HCT116 (cell line): ENCODE results near the gene FAT1. TPM values are rescaled to one million over a fixed set of nuclear protein-coding genes. Genes with fewer than 3 reads are reported as not detected.

Experiments used
- ATAC-seq: fragments of 200-7000 bp; cut with Tn5 transposase; 2 replicates; pipeline ENCODE4 v1.9.1; 2020; ENCODE audit warnings: mild to moderate bottlenecking, moderate library complexity
- BruUV-seq: library from RNA; stranded (reverse); fragments of 400-500 nt; replicated peaks from 2 replicates; lab custom pipeline; 2021; lab: Mats Ljungman, UMichigan
- CTCF ChIA-PET: fragments of 300-600 bp; sonication (Branson Sonifier 250); formaldehyde crosslinking; loops from one replicate; lab custom pipeline; 2021; ENCODE audit warnings: antibody characterized with exemption; lab: Charles Lee
- POLR2A ChIA-PET: fragments of 300-600, 350-600 bp; sonication (Branson Sonifier 250); formaldehyde crosslinking; loops from one replicate; lab custom pipeline; 2021; ENCODE audit warnings: antibody characterized with exemption; lab: Charles Lee
- RAD21 ChIA-PET, 2 experiments: fragments of 300-600 bp; sonication (Branson Sonifier 250); formaldehyde crosslinking; loops; one replicate each; lab custom pipeline; 2023; ENCODE audit warnings: low total read pairs in 2 of 2; ENCODE audit not compliant: uncharacterized antibody in 2 of 2, unreplicated experiment in 2 of 2, low non-redundant PET in 1 of 2; lab: Charles Lee
- DNase-seq: peaks from one replicate; pipeline ENCODE4 v3.0.0-alpha.2; 2010; ENCODE audit warnings: low read depth, low spot score
- H2AFZ ChIP-seq: fragments of 200-600 bp; shearing (Covaris generic), sonication (generic); 2 replicates; pipeline ENCODE4 v1.6.1; 2017; ENCODE audit warnings: low read depth, mixed run types, mixed read lengths, antibody characterized with exemption, low read length; ENCODE audit not compliant: poor library complexity, severe bottlenecking
- H3K27ac ChIP-seq: 2 replicates; pipeline ENCODE4 v1.5.1; 2012; ENCODE audit warnings: low read depth, low read length
- H3K27me3 ChIP-seq: fragments of 200-600 bp; sonication (generic); 2 replicates; pipeline ENCODE4 v1.6.1; 2016; ENCODE audit warnings: mixed run types, low read length, mixed read lengths; ENCODE audit not compliant: insufficient read depth
- H3K36me3 ChIP-seq, 2 experiments: fragments of 200-500 bp in 1 of 2; fragments of 200-600 bp in 1 of 2; sonication (Bioruptor generic) in 1 of 2; sonication (generic) in 1 of 2; 2 replicates each; pipeline versions ENCODE4 v1.5.1 to v1.6.1; 2014 to 2016; ENCODE audit warnings: low read length in 2 of 2, inconsistent platforms in 1 of 2, mixed read lengths in 1 of 2, mixed run types in 1 of 2; ENCODE audit not compliant: insufficient read depth in 2 of 2, control insufficient read depth in 1 of 2
- H3K4me1 ChIP-seq, 2 experiments: fragments of 200-600 bp in 1 of 2; sonication (generic) in 1 of 2; 2 replicates each; pipeline versions ENCODE4 v1.5.1 to v1.6.1; 2012 to 2017; ENCODE audit warnings: low read length in 2 of 2, inconsistent platforms in 1 of 2, mild to moderate bottlenecking in 1 of 2, mixed read lengths in 1 of 2, mixed run types in 1 of 2, moderate library complexity in 1 of 2; ENCODE audit not compliant: insufficient read depth in 2 of 2, control insufficient read depth in 1 of 2
- H3K4me2 ChIP-seq: fragments of 200-600 bp; sonication (generic); 2 replicates; pipeline ENCODE4 v1.6.1; 2017; ENCODE audit warnings: mixed run types, low read length, mixed read lengths
- H3K4me3 ChIP-seq, 2 experiments: fragments of 200-600 bp in 1 of 2; sonication (generic) in 1 of 2; replicated peaks in 1 of 2; 2 replicates each; pipeline ENCODE4 v1.5.1; 2011 to 2016; ENCODE audit warnings: low read length in 2 of 2, control low read depth in 1 of 2, low read depth in 1 of 2, mild to moderate bottlenecking in 1 of 2, mixed read lengths in 1 of 2, mixed run types in 1 of 2
- H3K79me2 ChIP-seq: fragments of 200-600 bp; sonication (generic); 2 replicates; pipeline ENCODE4 v1.6.1; 2017; ENCODE audit warnings: mild to moderate bottlenecking, mixed run types, low read length, moderate library complexity, mixed read lengths; ENCODE audit not compliant: insufficient read depth
- H3K9ac ChIP-seq: fragments of 200-600 bp; sonication (generic); 2 replicates; pipeline ENCODE4 v1.6.1; 2016; ENCODE audit warnings: low read length, mixed read lengths
- H3K9me2 ChIP-seq: fragments of 200-600 bp; sonication (generic), shearing (Covaris generic); 2 replicates; pipeline ENCODE4 v1.6.1; 2017; ENCODE audit warnings: mixed run types, mild to moderate bottlenecking, moderate library complexity; ENCODE audit not compliant: insufficient read depth
- H3K9me3 ChIP-seq, 2 experiments: fragments of 200-500 bp in 1 of 2; fragments of 200-600 bp in 1 of 2; sonication (Bioruptor generic) in 1 of 2; sonication (generic) in 1 of 2; 2 replicates each; pipeline ENCODE4 v1.6.1; 2014 to 2017; ENCODE audit warnings: low read length in 2 of 2, mixed read lengths in 2 of 2, inconsistent platforms in 1 of 2, low read depth in 1 of 2, mild to moderate bottlenecking in 1 of 2, mixed run types in 1 of 2, moderate library complexity in 1 of 2; ENCODE audit not compliant: control insufficient read depth in 1 of 2, insufficient read depth in 1 of 2
- H4K20me1 ChIP-seq: fragments of 200-600 bp; sonication (generic), shearing (Covaris generic); 2 replicates; pipeline ENCODE4 v1.6.1; 2017; ENCODE audit warnings: mixed run types, mild to moderate bottlenecking, moderate library complexity; ENCODE audit not compliant: insufficient read depth
- CBX3 ChIP-seq: IDR thresholded peaks from 2 replicates; pipeline ENCODE4 v1.6.1; 2012; ENCODE audit warnings: low read depth
- CEBPB ChIP-seq: IDR thresholded peaks from 2 replicates; pipeline ENCODE4 v1.6.1; 2012; ENCODE audit warnings: low read depth
- EZH2 ChIP-seq: fragments of 200-600 bp; sonication (generic); IDR thresholded peaks from 2 replicates; pipeline ENCODE4 v1.6.1; 2017; ENCODE audit warnings: antibody characterized with exemption, mixed run types
- EZH2phosphoT487 ChIP-seq: fragments of 200-600 bp; IDR thresholded peaks from 2 replicates; pipeline ENCODE4 v1.6.1; 2018; ENCODE audit warnings: antibody characterized with exemption, borderline replicate concordance
- JUND ChIP-seq: IDR thresholded peaks from 2 replicates; pipeline ENCODE4 v1.6.1; 2012
- POLR2AphosphoS5 ChIP-seq: IDR thresholded peaks from 2 replicates; pipeline ENCODE4 v1.6.1; 2011; ENCODE audit warnings: mild to moderate bottlenecking, low read depth, low read length, moderate library complexity
- RAD21 ChIP-seq: IDR thresholded peaks from 2 replicates; pipeline ENCODE4 v1.6.1; 2012; ENCODE audit warnings: low read depth, mild to moderate bottlenecking
- SRF ChIP-seq: IDR thresholded peaks from 2 replicates; pipeline ENCODE4 v1.6.1; 2012; ENCODE audit warnings: low read depth
- TCF7L2 ChIP-seq: IDR thresholded peaks from 2 replicates; pipeline ENCODE4 v1.7.0; 2011; ENCODE audit warnings: borderline replicate concordance, inconsistent platforms; ENCODE audit not compliant: insufficient read depth, insufficient read length; ENCODE audit errors: extremely low read depth
- YY1 ChIP-seq: IDR thresholded peaks from 2 replicates; pipeline ENCODE4 v1.6.1; 2011; ENCODE audit warnings: low read length, low read depth, moderate library complexity, mild to moderate bottlenecking; ENCODE audit not compliant: insufficient replicate concordance; ENCODE audit errors: extremely low read depth
- ZFX ChIP-seq: fragments of 450-650 bp; IDR thresholded peaks from 2 replicates; pipeline ENCODE4 v1.6.1; 2017
- ZNF274 ChIP-seq: fragments of 200-500 bp; sonication (Bioruptor generic); IDR thresholded peaks from 2 replicates; pipeline ENCODE4 v1.6.1; 2014; ENCODE audit warnings: mild to moderate bottlenecking, low read depth, low read length, inconsistent platforms
- intact Hi-C: fragments of 100-400 bp; cut with micrococcal nuclease; formaldehyde crosslinking; loops from 2 replicates; pipeline ENCODE4 v1.10.0; 2022
- total RNA-seq: library from RNA; stranded (reverse); gene quantifications from one replicate; pipeline ENCODE4 v1.2.1, GENCODE V29; 2021; ENCODE audit not compliant: unreplicated experiment
- TF ChIP-seq, protein P1 (sequence below): IDR thresholded peaks from 2 replicates; pipeline ENCODE4 v1.6.1; 2012
- TF ChIP-seq, protein P2 (sequence below): IDR thresholded peaks from 2 replicates; pipeline ENCODE4 v1.6.1; 2012; ENCODE audit warnings: low read depth
- TF ChIP-seq, protein P3 (sequence below): IDR thresholded peaks from 2 replicates; pipeline ENCODE4 v1.6.1; 2012

Gene FAT1
- total RNA-seq, 1 experiment from 2014 or later, result 676 TPM

DNA sequence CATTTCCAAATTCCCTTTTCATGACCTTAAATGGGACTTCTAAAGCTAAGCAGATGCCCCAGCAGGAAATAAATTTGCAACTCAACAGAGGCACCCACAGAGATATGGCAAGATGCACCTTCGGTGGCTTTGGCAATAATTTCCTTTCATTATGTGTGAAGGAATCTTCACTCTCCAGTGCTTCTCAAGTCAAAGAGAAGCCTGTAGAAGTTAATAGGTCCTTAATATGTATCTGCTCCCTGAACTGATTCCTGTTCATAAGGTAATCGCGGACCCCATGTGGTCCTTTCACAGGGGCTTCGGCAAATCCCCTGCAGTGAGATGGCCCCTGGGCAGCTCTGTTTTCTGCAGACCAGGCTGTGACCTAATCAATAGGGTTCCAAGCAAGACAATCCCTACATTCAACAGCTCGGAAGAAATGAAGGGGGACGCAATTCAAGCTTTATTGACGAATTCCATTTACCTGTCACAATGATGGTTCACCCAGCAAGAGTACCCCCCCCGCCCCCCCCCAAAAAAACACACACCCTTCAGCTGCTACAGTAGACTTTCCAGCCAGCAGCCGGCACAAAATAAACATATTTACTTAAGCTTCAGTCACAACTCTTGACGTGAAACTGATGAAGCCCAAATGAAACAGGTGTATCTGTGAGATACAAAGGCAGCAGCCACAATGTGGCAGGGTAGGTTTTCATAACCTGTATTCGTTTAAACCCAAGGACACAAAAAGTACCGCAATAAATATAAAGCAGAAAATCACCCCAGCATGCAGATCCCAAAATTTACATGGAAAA, 35.3 kb downstream of the FAT1 start:
- BruUV-seq, result no TSS peak
- ChIA-PET RAD21 (no interaction called here), POLR2A (interaction anchor here (0.6 kb wide), 1 partner anchor 325 kb away, joined by 4 read pairs; no protein-coding TSS in a partner anchor), CTCF (no interaction called here)
- no peak for TF ChIP-seq EZH2phosphoT487
- TF ChIP-seq CBX3, result no peak
- no peak for TF ChIP-seq JUND
- TF ChIP-seq, protein P1, sequence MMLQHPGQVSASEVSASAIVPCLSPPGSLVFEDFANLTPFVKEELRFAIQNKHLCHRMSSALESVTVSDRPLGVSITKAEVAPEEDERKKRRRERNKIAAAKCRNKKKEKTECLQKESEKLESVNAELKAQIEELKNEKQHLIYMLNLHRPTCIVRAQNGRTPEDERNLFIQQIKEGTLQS, result no peak
- TF ChIP-seq CEBPB, result no peak
- no peak for TF ChIP-seq RAD21
- TF ChIP-seq TCF7L2, result no peak
- peaks cover 100% of the 10 kb centered on the region for H3K79me2 ChIP-seq
- peaks cover 86% of the 10 kb centered on the region for H4K20me1 ChIP-seq
- intact Hi-C loops, result no loop called here
- peaks cover 4 to 36% of the 10 kb centered on the region in 2 experiments; a peak in 3 of 4 replicates for H3K36me3 ChIP-seq
- H3K27ac ChIP-seq, result no peak overlapping the region; the same call in 1 of the 2 replicates
- H2AFZ ChIP-seq, result no peak overlapping the region
- H3K9ac ChIP-seq, result 0 out of 2 replicates have a peak overlapping the region, but pooled peaks have one; percentile 2
- no peak overlapping the region for H3K4me3 ChIP-seq
- peak overlapping the region; percentile 58; the same call in 1 of the 2 replicates for H3K4me2 ChIP-seq
- DNase-seq (no peak), ATAC-seq (no peak)
- H3K9me2 ChIP-seq, result no peaks in the 10 kb centered on the region
- H3K4me1 ChIP-seq, result peaks cover 71 to 83% of the 10 kb centered on the region in 2 experiments
- H3K9me3 ChIP-seq, result no peaks in the 10 kb centered on the region
- H3K27me3 ChIP-seq, result no peaks in the 10 kb centered on the region

DNA sequence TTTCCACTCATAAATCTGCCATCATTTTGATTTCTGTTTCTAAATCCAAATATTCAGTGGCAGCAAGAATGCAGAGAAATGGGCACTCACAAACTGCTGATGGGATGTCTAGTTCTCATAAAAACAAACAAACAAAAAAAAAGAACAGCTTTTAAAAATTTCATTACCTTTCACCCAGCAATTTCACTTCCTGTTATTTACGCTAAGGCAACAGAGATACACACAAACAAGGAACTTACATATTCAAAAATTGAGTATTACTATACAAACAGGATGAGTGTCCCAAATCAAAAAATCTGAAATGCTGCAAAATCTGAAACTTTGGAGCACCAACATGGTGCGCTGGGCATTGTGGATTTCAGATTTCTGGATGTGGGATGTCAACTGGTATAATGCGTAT, 36.4 kb downstream of the FAT1 start:
- intact Hi-C loops, result no loop called here
- Histone ChIP-seq H3K79me2 (peaks cover 100% of the 10 kb centered on the region), H3K27me3 (no peaks in the 10 kb centered on the region), H2AFZ (no peak overlapping the region), H3K9ac (peak overlapping the region; percentile 2; the same call in 1 of the 2 replicates), H3K36me3 (peaks cover 10 to 36% of the 10 kb centered on the region in 2 experiments; a peak in 3 of 4 replicates), H3K9me2 (no peaks in the 10 kb centered on the region), H3K4me3 (no peak overlapping the region), H4K20me1 (peaks cover 87% of the 10 kb centered on the region), H3K9me3 (no peaks in the 10 kb centered on the region), H3K27ac (peak overlapping the region; percentile 9; the same call in 1 of the 2 replicates), H3K4me2 (peak overlapping the region; percentile 58), H3K4me1 (peaks cover 69 to 83% of the 10 kb centered on the region in 2 experiments)
- POLR2A ChIA-PET, result no interaction called here
- no TSS peak for BruUV-seq
- DNase-seq (no peak), ATAC-seq (no peak)
- CTCF ChIA-PET, result no interaction called here
- RAD21 ChIA-PET, result no interaction called here
- TF ChIP-seq, protein P2, sequence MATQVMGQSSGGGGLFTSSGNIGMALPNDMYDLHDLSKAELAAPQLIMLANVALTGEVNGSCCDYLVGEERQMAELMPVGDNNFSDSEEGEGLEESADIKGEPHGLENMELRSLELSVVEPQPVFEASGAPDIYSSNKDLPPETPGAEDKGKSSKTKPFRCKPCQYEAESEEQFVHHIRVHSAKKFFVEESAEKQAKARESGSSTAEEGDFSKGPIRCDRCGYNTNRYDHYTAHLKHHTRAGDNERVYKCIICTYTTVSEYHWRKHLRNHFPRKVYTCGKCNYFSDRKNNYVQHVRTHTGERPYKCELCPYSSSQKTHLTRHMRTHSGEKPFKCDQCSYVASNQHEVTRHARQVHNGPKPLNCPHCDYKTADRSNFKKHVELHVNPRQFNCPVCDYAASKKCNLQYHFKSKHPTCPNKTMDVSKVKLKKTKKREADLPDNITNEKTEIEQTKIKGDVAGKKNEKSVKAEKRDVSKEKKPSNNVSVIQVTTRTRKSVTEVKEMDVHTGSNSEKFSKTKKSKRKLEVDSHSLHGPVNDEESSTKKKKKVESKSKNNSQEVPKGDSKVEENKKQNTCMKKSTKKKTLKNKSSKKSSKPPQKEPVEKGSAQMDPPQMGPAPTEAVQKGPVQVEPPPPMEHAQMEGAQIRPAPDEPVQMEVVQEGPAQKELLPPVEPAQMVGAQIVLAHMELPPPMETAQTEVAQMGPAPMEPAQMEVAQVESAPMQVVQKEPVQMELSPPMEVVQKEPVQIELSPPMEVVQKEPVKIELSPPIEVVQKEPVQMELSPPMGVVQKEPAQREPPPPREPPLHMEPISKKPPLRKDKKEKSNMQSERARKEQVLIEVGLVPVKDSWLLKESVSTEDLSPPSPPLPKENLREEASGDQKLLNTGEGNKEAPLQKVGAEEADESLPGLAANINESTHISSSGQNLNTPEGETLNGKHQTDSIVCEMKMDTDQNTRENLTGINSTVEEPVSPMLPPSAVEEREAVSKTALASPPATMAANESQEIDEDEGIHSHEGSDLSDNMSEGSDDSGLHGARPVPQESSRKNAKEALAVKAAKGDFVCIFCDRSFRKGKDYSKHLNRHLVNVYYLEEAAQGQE, result no peak
- TF ChIP-seq, protein P1, result no peak
- TF ChIP-seq CBX3 (no peak), ZNF274 (no peak), YY1 (no peak), EZH2 (no peak), EZH2phosphoT487 (no peak), JUND (no peak), ZFX (no peak), SRF (no peak), POLR2AphosphoS5 (no peak), RAD21 (no peak)
- TF ChIP-seq, protein P3, sequence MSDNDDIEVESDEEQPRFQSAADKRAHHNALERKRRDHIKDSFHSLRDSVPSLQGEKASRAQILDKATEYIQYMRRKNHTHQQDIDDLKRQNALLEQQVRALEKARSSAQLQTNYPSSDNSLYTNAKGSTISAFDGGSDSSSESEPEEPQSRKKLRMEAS, result no peak
